Activated CD8-positive, alpha-beta memory T cell treated with anti-CD3 and anti-CD28 coated beads for 24 hours (primary cell): Measurements from ENCODE around the gene SKIL.

ENCODE experiments used
- DNase-seq: peaks from one replicate; pipeline ENCODE4 v3.0.0-alpha.2; 2020

The SKIL gene

GRCh38 chr3:170405101-170405500, 47.6 kb downstream of the SKIL start:
- DNase-seq: no peak

- DNase-seq: no peak
Measured at GRCh38 chr3:170410428-170411029, 53.0 kb downstream of the SKIL start.

GRCh38 chr3:170413291-170413690, 55.8 kb downstream of the SKIL start:
- DNase-seq: no peak

GRCh38 chr3:170414202-170414663, 56.7 kb downstream of the SKIL start:
- DNase-seq: no peak

GRCh38 chr3:170417090-170417489, 59.6 kb downstream of the SKIL start:
- DNase-seq: no peak

- DNase-seq: no peak
Measured at GRCh38 chr3:170418422-170419398, 61.2 kb downstream of the SKIL start, which contains the start of gene CLDN11. CLDN11 (plus strand) TSS chr3:170418868; CDS start chr3:170419067, 199 bp downstream.

GRCh38 chr3:170419557-170420087, 62.1 kb downstream of the SKIL start:
- DNase-seq: no peak

GRCh38 chr3:170420307-170420821, 62.8 kb downstream of the SKIL start:
- no peak for DNase-seq

GRCh38 chr3:170421111-170421641, 63.7 kb downstream of the SKIL start:
- no peak for DNase-seq

GRCh38 chr3:170421758-170422157, 64.2 kb downstream of the SKIL start:
- DNase-seq: no peak

GRCh38 chr3:170423001-170423615, 65.6 kb downstream of the SKIL start:
- DNase-seq: no peak

- DNase-seq: no peak
Measured at GRCh38 chr3:170424879-170425278, 67.4 kb downstream of the SKIL start.

GRCh38 chr3:170425491-170426239, 68.2 kb downstream of the SKIL start:
- no peak for DNase-seq

GRCh38 chr3:170426240-170426797, 68.8 kb downstream of the SKIL start:
- no peak for DNase-seq

- DNase-seq: no peak
Measured at GRCh38 chr3:170428095-170428494, 70.6 kb downstream of the SKIL start.

- no peak for DNase-seq
Measured at GRCh38 chr3:170429050-170429449, 71.5 kb downstream of the SKIL start.

GRCh38 chr3:170431054-170431453, 73.5 kb downstream of the SKIL start:
- no peak for DNase-seq

GRCh38 chr3:170432416-170432815, 74.9 kb downstream of the SKIL start:
- DNase-seq: no peak

- DNase-seq: no peak
Measured at GRCh38 chr3:170436697-170437096, 79.2 kb downstream of the SKIL start.

- DNase-seq: no peak
Measured at GRCh38 chr3:170437176-170437575, 79.7 kb downstream of the SKIL start.

GRCh38 chr3:170437696-170438407, 80.3 kb downstream of the SKIL start:
- no peak for DNase-seq
